HEK293T (cell line): ENCODE measurements around the gene PLD5.

Experiments used
- ARNT ChIP-seq: fragments of 450-650 bp; IDR thresholded peaks from 2 replicates; pipeline ENCODE4 v1.6.1; 2017; ENCODE audit warnings: mild to moderate bottlenecking
- BHLHE40 ChIP-seq: fragments of 450-650 bp; IDR thresholded peaks from 2 replicates; pipeline ENCODE4 v1.6.1; 2016; ENCODE audit warnings: mild to moderate bottlenecking, moderate library complexity, borderline replicate concordance
- CTBP1 ChIP-seq: fragments of 450-650 bp; IDR thresholded peaks from 2 replicates; pipeline ENCODE4 v1.6.1; 2016; ENCODE audit warnings: borderline replicate concordance
- FOXA1 ChIP-seq: fragments of 450-650 bp; IDR thresholded peaks from 2 replicates; pipeline ENCODE4 v1.6.1; 2016; ENCODE audit warnings: mild to moderate bottlenecking
- FOXK2 ChIP-seq: fragments of 450-650 bp; IDR thresholded peaks from 2 replicates; pipeline ENCODE4 v1.6.1; 2016; ENCODE audit warnings: mild to moderate bottlenecking
- FOXM1 ChIP-seq: fragments of 450-650 bp; IDR thresholded peaks from 2 replicates; pipeline ENCODE4 v1.6.1; 2017; ENCODE audit warnings: mild to moderate bottlenecking, borderline replicate concordance
- HDGF ChIP-seq: fragments of 450-650 bp; IDR thresholded peaks from 2 replicates; pipeline ENCODE4 v1.6.1; 2017; ENCODE audit warnings: antibody characterized with exemption, borderline replicate concordance
- LEF1 ChIP-seq: fragments of 450-650 bp; IDR thresholded peaks from 2 replicates; pipeline ENCODE4 v1.6.1; 2017; ENCODE audit warnings: mild to moderate bottlenecking, borderline replicate concordance
- NFRKB ChIP-seq: fragments of 450-650 bp; IDR thresholded peaks from 2 replicates; pipeline ENCODE4 v1.6.1; 2016; ENCODE audit warnings: mild to moderate bottlenecking, moderate library complexity
- PKNOX1 ChIP-seq: fragments of 450-650 bp; IDR thresholded peaks from 2 replicates; pipeline ENCODE4 v1.6.1; 2016
- SP1 ChIP-seq: fragments of 450-650 bp; IDR thresholded peaks from 2 replicates; pipeline ENCODE4 v1.6.1; 2017
- SUZ12 ChIP-seq: fragments of 450-650 bp; IDR thresholded peaks from 2 replicates; pipeline ENCODE4 v1.6.1; 2016; ENCODE audit warnings: mild to moderate bottlenecking
- ZNF384 ChIP-seq: fragments of 450-650 bp; IDR thresholded peaks from 2 replicates; pipeline ENCODE4 v1.6.1; 2016

GRCh38 chr1:242211254-242212022 lies 313.1 kb downstream of the PLD5 start:
- no peak for TF ChIP-seq ZNF384
- no peak for TF ChIP-seq CTBP1
- TF ChIP-seq BHLHE40, result no peak
- no peak for TF ChIP-seq PKNOX1
- TF ChIP-seq SUZ12, result no peak
- no peak for TF ChIP-seq NFRKB
- no peak for TF ChIP-seq FOXK2
- TF ChIP-seq FOXA1, result no peak
- no peak for TF ChIP-seq SP1
- TF ChIP-seq HDGF, result no peak
- TF ChIP-seq FOXM1, result no peak
- no peak for TF ChIP-seq ARNT
- TF ChIP-seq LEF1, result no peak
